Stimulated activated CD4-positive, alpha-beta T cell treated with anti-CD3 and anti-CD28 coated beads, Interleukin-2, amount 100 ng/mL, for 24 hours (primary cell): ENCODE data around the gene DACH1.
"Not testable (repeated sequence)": the region's sequence is repeated elsewhere in the genome, so short reads cannot be mapped to it uniquely, and the experiment has no call there.

Experiments used
- DNase-seq, 2 donors: peaks; one replicate each; pipeline ENCODE4 v3.0.0-alpha.2; 2020

The DACH1 gene

DNA sequence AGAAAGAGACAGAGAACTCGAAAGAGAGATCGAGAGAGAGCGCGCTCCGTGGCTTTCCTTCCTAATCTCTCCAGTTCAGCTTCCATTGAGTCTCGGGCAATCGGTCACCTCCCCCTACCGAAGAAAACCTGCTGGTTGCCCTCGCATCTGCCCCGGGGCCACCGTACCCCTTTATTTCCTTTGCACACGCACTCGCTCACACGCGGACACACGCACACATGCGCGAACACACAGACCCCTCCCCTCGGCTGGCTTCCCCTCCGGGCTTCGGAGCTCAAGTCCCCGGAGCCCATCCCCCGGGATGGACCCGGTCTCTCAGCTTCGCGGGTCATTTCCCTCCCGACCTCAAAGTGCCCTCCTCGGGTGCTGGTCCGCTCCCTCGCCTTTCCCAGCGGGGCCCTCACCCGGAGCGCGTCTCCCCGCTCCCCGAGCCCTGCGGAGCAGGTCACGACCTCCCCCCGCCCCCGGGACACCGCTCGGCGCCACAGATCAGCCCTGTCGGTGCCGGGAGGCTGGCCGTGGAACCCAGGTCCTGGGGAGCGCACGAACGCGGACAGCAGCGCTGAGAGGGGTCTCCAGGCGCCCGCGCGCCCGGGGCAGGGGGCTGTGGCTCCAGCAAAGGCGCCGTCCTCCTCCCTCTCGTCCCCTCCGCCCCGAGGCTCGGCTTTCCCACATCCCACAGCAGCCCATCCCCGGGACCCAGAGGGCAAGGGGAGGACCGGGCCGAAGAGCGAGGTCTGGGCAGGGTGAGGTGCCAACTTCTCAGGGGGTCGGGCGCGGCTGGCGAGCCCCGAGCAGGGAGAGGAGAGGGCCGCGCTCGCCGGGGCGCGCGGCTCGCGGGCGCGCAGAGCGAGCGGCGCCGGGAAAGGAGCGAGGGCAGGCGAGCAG, 1.8 kb downstream of the DACH1 start:
- DNase-seq = peak in 1 of 2 donors; percentile 4

GRCh38 chr13:71864094-71864985, 2.7 kb downstream of the DACH1 start:
- peak in 1 of 2 donors; percentile 19 for DNase-seq

DNA sequence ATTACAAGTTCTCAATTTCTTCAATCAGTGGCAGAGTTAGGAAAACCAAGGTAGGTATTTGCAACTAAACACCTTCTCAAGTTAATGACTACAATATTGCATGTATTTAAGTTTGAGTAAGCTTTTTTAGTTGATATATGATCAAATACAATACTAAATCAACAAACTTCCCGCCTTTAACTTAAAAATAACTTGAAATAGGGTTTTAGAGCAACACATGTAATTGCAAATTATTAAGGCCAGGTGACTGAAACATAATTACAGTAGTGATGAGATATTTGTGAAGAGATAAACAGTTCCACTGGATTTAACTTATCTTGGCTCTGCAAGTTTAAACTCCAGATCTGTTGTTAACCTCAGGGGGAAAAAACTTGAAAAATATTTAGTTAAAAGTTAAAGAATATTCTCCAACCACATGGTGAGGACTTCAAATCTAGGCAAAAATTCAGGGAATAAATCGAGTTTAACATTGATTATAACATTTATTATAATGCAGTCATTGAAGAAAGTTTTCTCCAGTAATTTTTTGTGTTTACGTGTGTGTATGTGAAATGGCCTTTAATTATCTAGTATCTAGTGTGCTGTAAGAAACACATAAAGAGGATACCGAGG, 3.6 kb downstream of the DACH1 start:
- DNase-seq = no peak

- DNase-seq = no peak
These were observed 4.5 kb downstream of the DACH1 start for GRCh38 chr13:71862459-71862943.

- DNase-seq = no peak
These were observed 5.1 kb downstream of the DACH1 start for GRCh38 chr13:71861769-71862458.

GRCh38 chr13:71860547-71861138, 6.4 kb downstream of the DACH1 start:
- DNase-seq = no peak

- no peak for DNase-seq
These were observed 8.4 kb downstream of the DACH1 start for GRCh38 chr13:71858647-71859046.

DNA sequence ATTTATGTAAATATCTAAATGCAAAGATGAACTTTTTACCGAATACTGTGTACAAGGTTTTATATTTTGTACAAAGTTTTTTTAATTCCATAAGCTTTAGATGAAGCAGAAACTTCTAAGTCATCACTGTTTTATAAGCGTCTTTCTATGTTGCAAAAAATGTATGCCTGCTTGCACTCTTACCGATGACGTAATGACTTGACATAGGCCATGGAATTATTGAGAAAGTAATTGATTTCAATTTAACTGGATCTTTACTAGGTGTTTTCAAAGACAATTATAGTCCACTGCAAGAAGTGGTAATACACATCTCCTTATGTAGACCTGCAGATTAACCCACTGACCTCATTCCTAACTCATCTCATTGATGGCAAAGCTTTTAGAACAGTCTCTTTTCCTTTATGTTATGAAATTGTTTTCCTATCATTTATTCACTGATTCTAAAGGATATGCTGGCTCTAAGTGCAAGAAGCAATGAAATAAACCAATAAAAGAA, 10.4 kb downstream of the DACH1 start:
- DNase-seq = no peak

DNA sequence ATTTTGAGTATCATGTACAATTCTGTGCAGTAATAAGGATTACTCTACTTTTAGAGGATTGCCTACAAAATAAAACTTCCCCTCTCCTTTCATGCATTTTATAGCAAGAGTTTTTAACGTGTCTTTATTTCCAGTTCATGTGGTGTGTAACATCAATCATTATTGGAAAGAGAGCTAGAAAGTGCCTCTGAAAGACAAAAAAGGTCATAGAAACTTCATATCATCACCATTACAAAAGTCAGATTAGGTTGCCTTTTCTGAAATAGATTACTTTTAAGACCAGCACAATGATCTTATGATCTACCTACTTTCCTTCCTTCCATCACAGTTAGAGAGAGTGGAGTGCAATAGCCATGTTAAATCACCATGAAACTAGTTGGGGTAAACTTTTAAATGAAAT, 12.6 kb downstream of the DACH1 start:
- no peak for DNase-seq

GRCh38 chr13:71853725-71854124, 13.3 kb downstream of the DACH1 start:
- no peak for DNase-seq

- no peak for DNase-seq
These were observed 14.3 kb downstream of the DACH1 start for GRCh38 chr13:71852736-71853135.

DNA sequence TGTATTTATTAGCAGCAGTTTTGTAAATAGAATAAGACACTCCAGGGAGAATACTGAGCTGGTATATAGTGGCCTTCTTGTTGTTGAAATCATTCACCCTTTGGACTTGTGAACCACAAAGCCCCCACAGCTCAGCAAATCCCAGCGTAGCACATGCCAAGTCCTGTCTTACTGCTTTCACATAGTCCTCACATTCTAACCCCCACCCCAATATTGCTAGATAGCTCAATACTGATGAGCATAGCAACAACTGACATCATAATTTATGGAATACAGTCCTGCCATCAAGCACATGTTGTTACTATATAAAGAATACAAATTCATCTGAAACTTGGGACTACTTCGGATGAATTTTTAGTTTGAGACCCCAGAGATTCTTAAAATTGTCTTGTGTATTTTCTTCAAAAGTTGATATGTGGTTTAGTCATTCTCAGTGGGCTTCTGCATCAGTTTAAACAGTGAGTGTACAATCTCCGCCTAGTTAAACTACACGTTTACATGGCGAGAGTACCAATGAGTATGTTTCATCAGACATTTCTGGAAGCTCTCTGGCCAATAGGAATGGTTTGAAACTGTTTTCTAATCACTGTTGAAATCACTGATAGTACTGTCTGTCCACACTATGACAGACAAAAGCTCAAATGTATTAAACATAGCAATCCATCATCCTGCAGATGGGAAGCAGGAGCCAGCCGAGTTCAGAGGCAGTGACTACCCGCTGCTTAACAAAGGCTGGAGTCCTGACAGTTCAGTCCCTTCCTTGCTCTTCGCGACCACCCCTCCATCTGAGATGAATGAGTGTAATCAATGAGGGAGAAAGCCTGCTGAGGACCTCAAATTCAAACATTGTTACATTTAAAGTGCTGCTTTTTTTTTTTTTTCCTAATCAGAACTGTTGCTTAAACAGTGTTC, 15.2 kb downstream of the DACH1 start:
- DNase-seq = no peak

DNA sequence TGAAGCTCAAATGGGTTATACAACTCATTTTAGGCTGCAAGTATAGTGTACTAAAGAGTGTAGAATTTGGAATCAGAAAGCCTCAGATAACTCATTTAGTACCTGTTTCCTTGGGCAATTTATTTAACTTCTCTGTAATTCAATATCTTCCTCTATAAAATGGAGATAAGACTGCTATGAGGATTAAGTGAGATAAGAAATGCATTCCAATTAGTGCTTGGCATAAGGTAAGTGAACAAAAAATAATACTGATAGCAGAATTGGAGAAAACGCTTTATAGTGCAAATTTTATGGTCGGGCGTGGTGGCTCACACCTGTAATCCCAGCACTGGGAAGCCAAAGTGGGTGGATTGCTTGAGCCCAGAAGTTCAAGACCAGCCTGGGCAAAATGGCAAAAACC, 25.0 kb downstream of the DACH1 start:
- no peak for DNase-seq

DNA sequence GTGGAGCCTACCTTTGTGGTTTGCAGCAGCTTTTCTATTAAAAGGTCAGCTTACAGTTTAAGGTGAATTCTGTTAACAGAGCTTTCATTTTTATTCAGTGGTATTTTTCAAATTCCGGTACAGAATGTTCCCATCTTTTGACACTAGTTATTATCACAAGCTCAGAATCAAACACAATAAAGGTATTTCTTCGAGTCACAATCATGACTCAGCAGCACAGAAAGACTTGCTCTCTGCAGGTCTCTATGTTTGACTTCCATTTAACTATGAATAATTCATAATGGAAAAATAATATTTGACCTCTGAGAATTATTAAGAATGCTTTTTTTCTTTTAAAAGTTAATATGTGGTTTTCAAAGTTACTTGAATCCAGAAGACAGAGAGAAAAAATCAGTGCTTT, 28.2 kb downstream of the DACH1 start:
- DNase-seq = no peak

- DNase-seq = not testable (repeated sequence)
These were observed 29.4 kb downstream of the DACH1 start for GRCh38 chr13:71837582-71837981.

DNA sequence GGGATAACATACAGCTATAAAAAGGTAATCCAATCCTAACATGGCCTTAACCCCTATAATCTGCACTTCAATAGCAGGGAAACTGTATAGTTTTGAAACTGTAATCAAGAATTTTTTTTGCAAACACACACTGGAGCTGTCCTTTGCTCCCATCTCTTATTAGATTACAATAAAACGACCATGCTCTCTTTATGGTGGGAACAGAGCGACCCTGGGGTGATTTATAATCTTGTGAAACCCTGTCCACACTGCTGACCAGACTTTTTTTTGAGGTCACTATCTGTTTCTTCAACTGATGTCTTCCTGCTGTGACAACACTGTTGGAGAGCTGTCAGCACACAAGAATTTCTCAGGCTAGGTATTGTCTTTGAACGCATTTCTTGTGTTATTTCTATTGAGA, 35.3 kb downstream of the DACH1 start:
- no peak for DNase-seq

DNA sequence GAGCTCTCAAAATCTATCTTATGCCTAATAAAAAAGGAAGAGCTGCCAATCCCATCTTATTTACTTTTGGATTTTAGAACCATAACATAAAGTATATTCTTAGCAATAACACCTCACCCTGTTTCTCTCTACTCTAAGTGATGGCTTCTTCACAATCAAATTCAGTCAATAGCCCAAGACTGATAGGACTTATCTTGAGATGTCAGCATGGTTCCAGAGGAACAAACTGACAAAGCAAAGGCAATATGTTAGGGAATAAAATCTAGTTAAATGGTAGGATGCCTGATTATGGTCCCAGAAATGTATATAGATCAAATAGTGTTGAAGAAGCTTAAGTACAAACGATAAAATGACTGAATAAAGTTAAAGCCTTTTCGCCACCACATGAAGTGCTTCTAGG, 36.3 kb downstream of the DACH1 start:
- no peak for DNase-seq

- no peak for DNase-seq
These were observed 36.7 kb downstream of the DACH1 start for GRCh38 chr13:71830323-71830722.

DNA sequence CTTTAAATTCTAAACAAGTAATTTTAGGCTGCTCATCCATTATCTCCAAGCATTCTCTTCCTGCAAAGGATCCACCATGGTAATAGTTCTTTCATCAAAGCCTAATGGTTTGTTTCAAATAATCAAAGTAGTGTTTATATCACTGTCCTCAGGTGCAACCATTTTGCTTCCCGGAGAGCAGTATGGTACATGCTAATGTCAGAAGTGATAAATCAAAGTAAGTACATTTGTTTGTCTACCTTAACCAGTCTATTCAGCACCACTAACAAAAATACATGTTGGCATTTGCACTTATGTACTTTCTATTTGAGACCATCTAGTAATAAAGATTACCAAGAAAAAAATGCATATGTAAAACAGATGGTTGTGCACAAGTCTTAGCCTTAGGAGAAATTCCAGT, 37.5 kb downstream of the DACH1 start:
- no peak for DNase-seq

DNA sequence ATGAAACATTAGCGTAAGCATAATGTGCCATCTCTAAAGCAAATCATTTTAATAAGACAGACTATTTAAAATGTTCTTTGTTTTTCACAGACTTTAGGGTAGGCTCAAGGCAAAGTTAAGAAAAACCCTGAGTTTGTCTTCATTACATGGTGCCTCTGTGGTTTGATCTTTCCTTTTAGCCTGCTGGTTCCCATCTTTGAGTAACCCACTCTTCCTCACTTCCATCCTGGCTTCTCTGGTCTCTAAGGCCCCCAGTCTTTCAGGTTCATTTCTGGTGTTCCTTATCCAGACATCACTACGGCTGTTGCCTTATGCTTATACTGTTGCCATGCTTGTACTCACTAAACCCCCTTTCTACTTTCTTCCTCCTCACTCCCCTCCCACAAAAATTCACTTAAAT, 38.4 kb downstream of the DACH1 start:
- DNase-seq = no peak

DNA sequence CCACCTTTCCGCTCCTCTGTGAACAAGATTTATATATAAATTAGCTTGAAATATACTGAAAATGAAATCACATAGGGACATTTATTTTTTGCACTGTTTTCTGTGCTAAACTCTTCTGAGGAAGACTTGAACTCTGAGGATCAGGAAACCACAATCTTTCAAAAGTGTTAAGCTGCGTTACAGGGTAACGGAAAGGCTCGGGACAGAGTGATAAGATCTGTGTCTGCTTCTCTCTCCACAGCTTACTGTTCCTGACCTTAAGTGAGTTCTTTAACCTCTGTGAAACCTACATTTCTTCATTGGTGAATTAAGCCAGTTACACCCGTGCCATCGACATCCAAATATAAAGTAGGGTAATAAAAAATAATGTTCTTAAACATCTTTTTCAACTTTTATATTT, 38.9 kb downstream of the DACH1 start:
- DNase-seq = no peak
